HG02571 (cell line): ENCODE measurements around the gene LONRF3.
"Not testable (repeated sequence)": the region's sequence is repeated elsewhere in the genome, so short reads cannot be mapped to it uniquely, and the experiment has no call there.

Experiments
- ATAC-seq: cut with Tn5 transposase; IDR thresholded peaks from one replicate; pipeline ENCODE4 v1.9.1; 2021; ENCODE audit warnings: mild to moderate bottlenecking, moderate library complexity; ENCODE audit not compliant: unreplicated experiment

Gene LONRF3

DNA sequence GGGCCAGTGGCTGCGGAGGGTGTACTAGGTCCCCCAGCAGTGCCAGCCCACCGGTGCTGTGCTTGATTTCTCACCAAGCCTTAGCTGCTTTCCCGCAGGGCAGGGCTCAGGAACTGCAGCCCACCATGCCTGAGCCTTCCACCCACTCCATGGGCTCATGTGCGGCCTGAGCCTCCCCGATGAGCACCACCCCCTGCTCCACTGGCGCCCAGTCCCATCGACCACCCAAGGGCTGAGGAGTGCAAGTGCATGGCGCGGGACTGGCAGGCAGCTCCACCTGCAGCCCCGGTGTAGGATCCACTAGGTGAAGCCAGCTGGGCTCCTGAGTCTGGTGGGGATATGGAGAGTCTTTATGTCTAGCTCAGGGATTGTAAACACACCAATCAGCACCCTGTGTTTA is 55.2 kb downstream of the LONRF3 start:
- ATAC-seq: not testable (repeated sequence)

DNA sequence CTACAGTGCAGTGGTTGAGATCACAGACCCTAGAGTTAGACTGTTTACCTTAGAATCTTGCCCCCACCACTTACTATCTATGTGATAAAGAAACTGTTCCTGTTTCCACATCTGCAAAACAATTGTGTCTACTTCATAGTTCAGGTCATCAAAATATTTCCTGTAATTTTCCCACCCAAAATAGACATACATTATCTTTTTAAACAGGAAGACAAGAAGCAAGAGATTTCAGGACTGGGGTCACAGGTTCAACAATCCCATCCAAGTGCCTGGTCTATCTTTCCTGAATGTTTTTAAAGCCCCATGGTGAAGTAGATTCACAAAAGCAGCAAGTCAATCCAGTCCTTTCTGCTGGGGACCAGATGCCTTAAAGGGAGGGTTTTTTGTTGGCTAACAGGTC is 56.6 kb downstream of the LONRF3 start:
- ATAC-seq: no peak

DNA sequence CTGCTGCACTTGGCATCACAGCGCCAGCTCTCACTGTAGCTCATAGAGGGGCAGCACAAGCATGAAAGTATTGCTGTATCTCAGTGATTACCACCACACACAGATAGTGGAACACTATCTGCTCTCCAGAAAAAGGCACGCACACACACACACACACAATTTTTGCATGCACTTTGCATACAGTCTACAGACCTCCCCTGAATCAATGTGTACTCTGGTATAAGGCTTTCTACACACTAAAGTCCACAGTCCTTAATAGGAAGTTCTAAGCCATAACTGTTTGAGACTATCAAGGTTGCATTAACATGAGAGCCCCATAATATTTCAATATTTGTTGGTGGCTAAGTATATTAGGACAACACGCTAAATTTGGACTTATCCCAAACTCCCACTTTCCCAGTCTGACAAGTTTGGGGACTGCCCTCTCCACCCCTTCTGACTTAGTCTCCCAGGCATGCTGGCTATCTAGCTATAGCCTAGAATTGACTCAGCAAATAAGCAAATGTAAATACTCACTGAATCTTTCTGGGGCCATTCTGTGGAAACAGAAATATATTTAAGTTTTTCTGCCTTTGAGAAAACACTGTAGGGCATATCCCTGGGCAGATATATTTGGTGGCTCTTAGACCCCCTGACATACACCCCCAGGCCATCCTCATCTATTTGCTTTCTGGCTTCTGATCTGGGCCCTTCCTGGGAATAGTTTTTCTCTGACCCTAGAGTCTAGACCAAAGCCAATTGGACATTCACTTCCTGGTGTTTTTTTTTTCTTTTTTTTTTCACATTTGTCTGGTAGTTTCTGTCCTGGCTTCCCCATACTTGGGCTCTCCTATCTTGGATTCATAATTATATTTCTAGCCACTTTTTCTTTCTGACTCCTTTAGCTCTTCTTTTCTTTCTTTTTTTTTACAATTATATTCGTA is 62.0 kb downstream of the LONRF3 start:
- ATAC-seq: no peak

DNA sequence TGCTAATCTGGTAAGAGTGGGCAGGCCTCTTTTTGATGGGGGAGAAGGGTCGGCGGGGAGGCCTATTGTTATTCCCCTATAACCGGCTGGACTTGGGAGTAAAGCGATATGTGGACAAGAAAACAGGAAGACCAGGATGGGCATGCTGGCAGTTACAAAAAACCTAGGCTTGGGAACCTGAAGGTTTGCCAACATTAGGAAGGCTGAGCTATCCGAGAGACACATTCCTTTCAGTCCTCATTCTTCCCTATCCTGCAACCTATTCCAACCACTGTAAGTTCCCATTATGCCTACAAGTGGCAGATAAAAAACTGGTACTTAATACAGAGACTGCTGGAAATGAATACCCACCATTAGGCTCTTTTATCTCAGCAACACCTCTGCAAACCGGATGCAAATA is 66.0 kb downstream of the LONRF3 start:
- ATAC-seq: no peak

DNA sequence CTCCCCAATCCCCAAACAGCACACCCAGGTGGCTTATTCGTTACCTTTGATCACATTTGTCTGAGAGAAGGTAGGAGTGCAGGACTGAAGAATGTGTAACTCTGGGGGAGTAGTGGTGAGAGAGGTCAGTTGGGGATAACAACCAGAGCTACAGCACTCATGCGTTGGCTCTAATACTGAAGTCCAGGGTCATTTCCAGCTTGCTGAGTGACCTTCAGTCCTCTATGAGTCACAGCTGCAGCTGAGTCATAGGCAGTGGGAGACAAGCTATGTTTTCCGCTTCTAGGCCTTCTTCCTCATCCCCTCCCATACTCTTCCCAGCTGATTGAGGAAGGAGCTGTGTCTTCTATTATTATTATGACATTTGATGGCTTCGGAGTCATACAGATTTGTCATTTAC is 66.8 kb downstream of the LONRF3 start:
- ATAC-seq: no peak

DNA sequence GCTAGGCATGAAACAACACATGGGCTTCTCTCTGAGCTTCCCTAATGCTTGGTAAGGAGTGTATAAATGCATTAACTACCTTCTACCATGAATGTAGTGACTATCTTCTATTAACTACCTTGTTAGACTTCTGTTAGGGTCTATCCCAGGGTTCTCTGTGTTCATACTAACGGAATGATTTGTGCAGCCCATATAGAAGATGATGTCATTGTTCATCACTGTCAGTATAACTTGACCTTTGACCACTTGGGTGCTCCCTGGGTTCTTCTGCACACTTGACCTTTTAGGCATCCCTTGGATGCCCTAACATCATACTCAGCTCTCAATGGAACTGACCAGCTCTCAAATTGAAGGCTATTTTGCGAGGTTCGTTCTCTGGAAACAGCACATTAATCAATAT is 67.6 kb downstream of the LONRF3 start:
- no peak for ATAC-seq

DNA sequence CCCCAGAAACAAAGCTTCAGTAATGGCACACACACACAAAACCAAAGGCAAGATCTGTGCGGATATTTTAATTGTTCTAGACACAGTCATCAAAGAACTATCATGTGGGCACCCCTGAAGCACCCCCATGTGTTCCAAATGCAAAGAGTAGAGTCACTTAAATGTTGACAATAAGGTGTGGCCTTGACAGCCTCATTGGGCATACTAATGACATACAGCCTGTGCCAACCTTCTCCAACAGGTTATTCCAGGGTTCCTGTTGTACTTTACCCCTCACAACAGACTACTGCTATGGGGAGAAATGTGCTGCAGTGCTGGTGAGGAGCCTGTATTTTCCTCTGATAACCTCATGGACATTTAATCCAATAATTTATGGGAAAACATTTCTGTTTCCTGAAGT is 68.6 kb downstream of the LONRF3 start:
- no peak for ATAC-seq

DNA sequence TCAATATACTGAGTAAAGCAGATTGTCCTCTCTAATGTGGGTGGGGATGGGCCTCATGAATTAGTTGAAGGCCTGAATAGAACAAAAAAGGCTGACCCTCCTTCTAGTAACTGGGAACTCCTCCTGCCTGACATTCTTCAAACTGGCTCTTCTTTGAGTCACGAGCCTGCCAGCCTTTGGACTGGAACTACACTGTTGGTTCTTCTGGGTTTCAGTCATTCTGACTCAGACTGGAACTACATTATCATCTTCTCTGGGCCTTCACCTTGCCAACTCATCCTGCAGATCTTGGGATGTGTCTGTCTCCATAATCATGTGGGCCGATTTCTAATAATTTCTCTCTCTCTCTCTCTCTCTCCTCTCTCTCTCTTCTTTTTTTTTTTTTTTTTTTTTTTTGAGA is 71.5 kb downstream of the LONRF3 start:
- ATAC-seq: no peak

DNA sequence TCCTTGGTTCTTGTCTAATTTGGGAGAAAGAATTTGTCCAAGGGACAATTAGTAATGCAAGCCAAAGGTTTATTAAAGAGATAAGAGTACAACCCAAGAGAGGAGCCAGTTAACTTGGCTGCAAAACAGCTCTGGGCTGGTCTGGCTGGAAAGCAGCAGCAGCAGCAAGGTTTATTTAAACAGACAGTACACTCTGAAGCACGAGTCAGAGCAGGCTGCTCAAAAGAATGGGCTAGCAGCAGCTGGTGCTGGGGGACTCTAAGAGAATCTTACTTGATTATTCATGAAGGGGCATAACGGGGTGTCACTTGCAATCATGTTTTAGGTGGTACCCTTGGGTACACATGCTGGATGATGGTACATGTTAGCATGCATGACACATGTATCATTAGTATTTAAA is 81.3 kb downstream of the LONRF3 start:
- ATAC-seq: no peak

DNA sequence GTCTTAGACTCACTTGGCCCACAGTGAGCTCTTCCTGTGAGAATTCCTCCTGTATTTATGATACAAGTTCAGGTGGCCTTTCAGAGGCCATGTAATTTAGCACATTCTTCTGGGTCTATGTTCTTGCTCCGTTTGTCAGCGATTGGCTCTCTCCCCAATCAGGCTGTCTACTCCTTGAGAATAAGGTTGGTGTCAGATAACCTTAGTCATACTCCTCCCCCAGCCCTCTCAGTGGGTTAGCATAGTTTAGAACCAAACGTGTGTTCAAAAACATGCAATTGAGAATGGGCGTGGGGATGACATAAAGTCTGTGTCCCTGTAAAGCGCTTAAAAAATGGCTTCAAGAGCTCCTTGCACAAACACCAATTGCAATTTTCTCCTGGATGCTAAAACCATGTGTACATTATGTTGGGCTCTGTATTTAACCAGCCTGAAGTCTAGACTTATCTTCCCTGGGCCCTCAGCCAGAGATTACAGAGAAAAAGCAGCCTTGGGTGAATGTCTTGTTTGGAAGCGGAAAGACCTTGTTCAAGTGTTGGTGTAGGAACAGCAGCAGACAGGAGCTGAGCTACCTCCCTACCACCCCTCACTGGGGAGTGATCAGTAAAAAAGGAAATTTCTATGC is 88.4 kb downstream of the LONRF3 start:
- ATAC-seq: no peak

DNA sequence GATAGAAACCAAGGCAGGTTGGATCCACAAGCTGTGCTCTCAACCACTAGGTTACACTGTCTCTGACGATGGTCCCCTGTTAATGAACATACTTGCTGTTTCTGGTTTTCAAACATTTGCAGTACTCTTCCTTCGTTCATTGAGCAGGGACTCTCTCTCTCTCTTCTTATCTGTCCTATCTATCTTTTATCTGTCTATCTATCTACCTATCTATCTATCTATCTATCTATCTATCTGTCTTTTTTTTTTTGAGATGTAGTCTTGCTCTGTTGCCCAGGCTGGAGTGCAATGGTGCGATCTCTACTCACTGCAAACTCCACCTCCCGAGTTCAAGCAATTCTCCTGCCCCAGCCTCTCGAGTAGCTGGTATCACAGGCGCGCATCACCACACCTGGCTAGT is 89.0 kb downstream of the LONRF3 start:
- ATAC-seq: no peak

DNA sequence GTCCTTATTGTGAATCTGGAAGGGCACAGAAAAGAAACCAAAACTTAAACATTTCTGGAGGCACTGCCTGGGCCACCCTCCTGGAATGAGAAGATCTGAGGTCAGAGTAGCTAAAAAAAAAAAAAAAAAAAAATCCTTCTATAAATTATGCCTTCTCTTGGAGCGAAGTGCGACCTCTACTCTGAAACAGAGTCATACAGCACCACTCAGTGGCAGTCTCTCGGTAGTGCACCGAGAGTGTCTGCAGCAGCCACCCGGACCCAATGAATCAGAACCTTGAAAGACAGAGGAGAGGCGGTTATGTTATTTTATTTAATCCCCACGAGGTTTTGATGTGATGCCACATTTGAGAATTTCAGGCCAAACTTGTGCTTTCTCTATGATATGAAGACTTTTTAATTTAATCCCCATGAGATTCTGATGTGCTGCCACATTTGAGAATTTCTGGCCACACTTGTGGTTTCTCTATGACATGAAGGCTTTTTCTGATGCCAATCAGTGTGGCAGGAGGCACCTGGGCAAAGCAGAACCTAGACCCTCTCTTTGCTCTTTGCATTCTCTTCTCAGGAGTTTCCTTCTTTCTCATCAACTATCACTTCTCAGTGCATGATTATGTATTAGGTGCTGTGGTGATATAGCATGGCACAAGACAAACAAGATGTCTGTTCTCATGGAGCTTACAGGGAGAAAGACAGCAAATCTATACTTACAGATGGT is 92.8 kb downstream of the LONRF3 start:
- no peak for ATAC-seq
